SU-DHL-6 (cell line): ENCODE measurements around the gene APOL4.
"Not testable (repeated sequence)": the region's sequence is repeated elsewhere in the genome, so short reads cannot be mapped to it uniquely, and the experiment has no call there.

ENCODE experiments used
- EZH2phosphoT487 ChIP-seq: fragments of 200-600 bp; sonication (generic), shearing (Covaris generic); conservative IDR thresholded peaks from 2 replicates; pipeline ENCODE4 v1.6.1; 2018; ENCODE audit warnings: mild to moderate bottlenecking, antibody characterized with exemption, low read length, moderate library complexity, mixed read lengths
- TF ChIP-seq, protein P1 (sequence below): fragments of 200-600 bp; sonication (generic); IDR thresholded peaks from one replicate; pipeline ENCODE4 v1.5.1; 2017; ENCODE audit warnings: antibody characterized with exemption, mild to moderate bottlenecking, low read length, moderate library complexity; ENCODE audit not compliant: insufficient read depth, poor library complexity, severe bottlenecking

DNA sequence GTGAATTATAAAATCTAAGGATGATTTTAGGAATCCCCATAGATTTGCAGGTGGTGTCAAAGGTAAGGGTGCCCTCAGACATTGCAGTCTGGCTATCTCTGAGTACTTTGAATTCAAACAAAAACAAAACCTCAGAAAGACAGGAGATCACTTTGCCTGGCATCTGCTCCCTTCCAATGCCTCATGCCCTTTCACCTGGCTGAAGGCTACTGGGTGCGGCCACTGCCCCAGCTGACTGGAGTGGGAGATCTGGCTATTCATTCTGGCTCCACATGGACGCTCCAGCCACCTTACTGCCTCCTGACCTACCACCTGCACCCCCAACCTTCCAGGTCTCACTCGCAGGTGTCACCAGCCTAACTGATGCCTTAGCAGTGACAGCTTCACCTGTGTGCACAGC lies 28.0 kb upstream of the APOL4 start:
- TF ChIP-seq, protein P1, sequence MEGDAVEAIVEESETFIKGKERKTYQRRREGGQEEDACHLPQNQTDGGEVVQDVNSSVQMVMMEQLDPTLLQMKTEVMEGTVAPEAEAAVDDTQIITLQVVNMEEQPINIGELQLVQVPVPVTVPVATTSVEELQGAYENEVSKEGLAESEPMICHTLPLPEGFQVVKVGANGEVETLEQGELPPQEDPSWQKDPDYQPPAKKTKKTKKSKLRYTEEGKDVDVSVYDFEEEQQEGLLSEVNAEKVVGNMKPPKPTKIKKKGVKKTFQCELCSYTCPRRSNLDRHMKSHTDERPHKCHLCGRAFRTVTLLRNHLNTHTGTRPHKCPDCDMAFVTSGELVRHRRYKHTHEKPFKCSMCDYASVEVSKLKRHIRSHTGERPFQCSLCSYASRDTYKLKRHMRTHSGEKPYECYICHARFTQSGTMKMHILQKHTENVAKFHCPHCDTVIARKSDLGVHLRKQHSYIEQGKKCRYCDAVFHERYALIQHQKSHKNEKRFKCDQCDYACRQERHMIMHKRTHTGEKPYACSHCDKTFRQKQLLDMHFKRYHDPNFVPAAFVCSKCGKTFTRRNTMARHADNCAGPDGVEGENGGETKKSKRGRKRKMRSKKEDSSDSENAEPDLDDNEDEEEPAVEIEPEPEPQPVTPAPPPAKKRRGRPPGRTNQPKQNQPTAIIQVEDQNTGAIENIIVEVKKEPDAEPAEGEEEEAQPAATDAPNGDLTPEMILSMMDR: not testable (repeated sequence)
- not testable (repeated sequence) for TF ChIP-seq EZH2phosphoT487
